ENCODE data around the gene CRMP1. TPM values are rescaled to one million over a fixed set of nuclear protein-coding genes. Genes with fewer than 3 reads are reported as not detected.

CRMP1 gene
- total RNA-seq, 2 donors from 2014 or later, result 1.3 to 1.6 TPM

GRCh38 chr4:5925419-5926200 is 32.7 kb upstream of the CRMP1 start:
- Histone ChIP-seq H3K4me1 (no peaks in the 10 kb centered on the region), H3K27ac (no peak overlapping the region), H3K4me3 (no peak overlapping the region), H3K36me3 (replicated peaks in 1 of 2; ENCODE audit: insufficient read depth in 1 of 2, low read depth in 2 of 2) (no peaks in the 10 kb centered on the region), H3K27me3 (no peaks in the 10 kb centered on the region), H3K9me3 (no peaks in the 10 kb centered on the region)
- intact Hi-C loops (cut with DNase I), result no loop called here
- TF ChIP-seq, protein P1, sequence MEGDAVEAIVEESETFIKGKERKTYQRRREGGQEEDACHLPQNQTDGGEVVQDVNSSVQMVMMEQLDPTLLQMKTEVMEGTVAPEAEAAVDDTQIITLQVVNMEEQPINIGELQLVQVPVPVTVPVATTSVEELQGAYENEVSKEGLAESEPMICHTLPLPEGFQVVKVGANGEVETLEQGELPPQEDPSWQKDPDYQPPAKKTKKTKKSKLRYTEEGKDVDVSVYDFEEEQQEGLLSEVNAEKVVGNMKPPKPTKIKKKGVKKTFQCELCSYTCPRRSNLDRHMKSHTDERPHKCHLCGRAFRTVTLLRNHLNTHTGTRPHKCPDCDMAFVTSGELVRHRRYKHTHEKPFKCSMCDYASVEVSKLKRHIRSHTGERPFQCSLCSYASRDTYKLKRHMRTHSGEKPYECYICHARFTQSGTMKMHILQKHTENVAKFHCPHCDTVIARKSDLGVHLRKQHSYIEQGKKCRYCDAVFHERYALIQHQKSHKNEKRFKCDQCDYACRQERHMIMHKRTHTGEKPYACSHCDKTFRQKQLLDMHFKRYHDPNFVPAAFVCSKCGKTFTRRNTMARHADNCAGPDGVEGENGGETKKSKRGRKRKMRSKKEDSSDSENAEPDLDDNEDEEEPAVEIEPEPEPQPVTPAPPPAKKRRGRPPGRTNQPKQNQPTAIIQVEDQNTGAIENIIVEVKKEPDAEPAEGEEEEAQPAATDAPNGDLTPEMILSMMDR (IDR thresholded peaks at IDR 0.05), result no peak
- no peak for TF ChIP-seq POLR2A (IDR thresholded peaks at IDR 0.05)
- 66 to 72% methylated on average over 12 to 16 of the region's 16 CpGs for WGBS, 2 donors
- DNase-seq (no peak), ATAC-seq (no peak)

GRCh38 chr4:5924461-5925125 is 31.7 kb upstream of the CRMP1 start:
- WGBS, 2 donors, result 66 to 72% methylated on average over 12 of the region's 12 CpGs
- Histone ChIP-seq H3K27ac (no peak overlapping the region), H3K9me3 (no peaks in the 10 kb centered on the region), H3K4me3 (no peak overlapping the region), H3K27me3 (no peaks in the 10 kb centered on the region), H3K4me1 (no peaks in the 10 kb centered on the region), H3K36me3 (replicated peaks in 1 of 2; ENCODE audit: insufficient read depth in 1 of 2, low read depth in 2 of 2) (no peaks in the 10 kb centered on the region)
- DNase-seq, result no peak
- no peak for TF ChIP-seq POLR2A (IDR thresholded peaks at IDR 0.05)
- TF ChIP-seq, protein P1 (IDR thresholded peaks at IDR 0.05), result no peak
- intact Hi-C loops (cut with DNase I), result no loop called here
- no peak for ATAC-seq

GRCh38 chr4:5923376-5923775 is 30.5 kb upstream of the CRMP1 start:
- no peaks in the 10 kb centered on the region for H3K36me3 ChIP-seq (replicated peaks in 1 of 2; ENCODE audit: insufficient read depth in 1 of 2, low read depth in 2 of 2)
- WGBS, 2 donors, result 60 to 73% methylated on average over 6 of the region's 6 CpGs
- H3K4me1 ChIP-seq, result no peaks in the 10 kb centered on the region
- H3K27ac ChIP-seq, result no peak overlapping the region
- intact Hi-C loops (cut with DNase I), result no loop called here
- H3K27me3 ChIP-seq, result no peaks in the 10 kb centered on the region
- TF ChIP-seq POLR2A (IDR thresholded peaks at IDR 0.05), result no peak
- TF ChIP-seq, protein P1 (IDR thresholded peaks at IDR 0.05), result no peak
- ATAC-seq, result no peak
- H3K4me3 ChIP-seq, result no peak overlapping the region
- H3K9me3 ChIP-seq, result no peaks in the 10 kb centered on the region
- no peak for DNase-seq

GRCh38 chr4:5922556-5922955 is 29.7 kb upstream of the CRMP1 start:
- Histone ChIP-seq H3K36me3 (replicated peaks in 1 of 2; ENCODE audit: insufficient read depth in 1 of 2, low read depth in 2 of 2) (no peaks in the 10 kb centered on the region), H3K27ac (no peak overlapping the region), H3K4me1 (no peaks in the 10 kb centered on the region), H3K27me3 (no peaks in the 10 kb centered on the region), H3K9me3 (no peaks in the 10 kb centered on the region), H3K4me3 (no peak overlapping the region)
- intact Hi-C loops (cut with DNase I), result no loop called here
- 38 to 63% methylated on average over 2 to 3 of the region's 3 CpGs for WGBS, 2 donors
- TF ChIP-seq, protein P1 (IDR thresholded peaks at IDR 0.05), result no peak
- TF ChIP-seq POLR2A (IDR thresholded peaks at IDR 0.05), result no peak
- DNase-seq (no peak), ATAC-seq (no peak)

Measured in body of pancreas (tissue), 4 donors.